ENCODE results near the gene KCP.

DNA sequence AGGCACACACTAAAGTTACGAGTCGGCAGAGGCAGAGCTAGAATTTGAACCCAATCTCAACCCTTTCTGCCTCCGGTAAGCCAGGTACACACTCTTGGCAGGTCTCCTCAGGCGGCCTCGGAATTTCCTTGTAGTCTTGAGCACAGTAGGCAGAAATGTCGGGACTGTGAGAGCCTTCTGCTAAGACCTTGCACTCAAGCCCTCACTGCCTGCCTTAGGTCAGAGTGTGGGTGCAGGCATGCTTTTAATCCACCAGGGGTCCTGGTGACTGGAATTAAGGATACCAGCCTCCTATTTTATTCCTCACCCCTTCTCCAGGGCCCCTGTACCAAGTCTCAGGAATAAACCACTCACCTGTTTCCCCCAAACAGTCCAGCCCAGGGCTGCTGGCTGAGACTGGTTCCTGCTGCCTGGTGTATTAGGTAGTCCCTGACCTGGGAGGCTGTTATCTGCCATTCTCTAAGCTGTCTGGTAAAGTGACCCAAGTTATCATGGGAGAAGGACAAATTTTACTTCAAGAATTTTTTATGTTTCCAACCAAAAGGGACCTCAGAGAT, 47.0 kb downstream of the KCP start:
- TF ChIP-seq, protein P1, sequence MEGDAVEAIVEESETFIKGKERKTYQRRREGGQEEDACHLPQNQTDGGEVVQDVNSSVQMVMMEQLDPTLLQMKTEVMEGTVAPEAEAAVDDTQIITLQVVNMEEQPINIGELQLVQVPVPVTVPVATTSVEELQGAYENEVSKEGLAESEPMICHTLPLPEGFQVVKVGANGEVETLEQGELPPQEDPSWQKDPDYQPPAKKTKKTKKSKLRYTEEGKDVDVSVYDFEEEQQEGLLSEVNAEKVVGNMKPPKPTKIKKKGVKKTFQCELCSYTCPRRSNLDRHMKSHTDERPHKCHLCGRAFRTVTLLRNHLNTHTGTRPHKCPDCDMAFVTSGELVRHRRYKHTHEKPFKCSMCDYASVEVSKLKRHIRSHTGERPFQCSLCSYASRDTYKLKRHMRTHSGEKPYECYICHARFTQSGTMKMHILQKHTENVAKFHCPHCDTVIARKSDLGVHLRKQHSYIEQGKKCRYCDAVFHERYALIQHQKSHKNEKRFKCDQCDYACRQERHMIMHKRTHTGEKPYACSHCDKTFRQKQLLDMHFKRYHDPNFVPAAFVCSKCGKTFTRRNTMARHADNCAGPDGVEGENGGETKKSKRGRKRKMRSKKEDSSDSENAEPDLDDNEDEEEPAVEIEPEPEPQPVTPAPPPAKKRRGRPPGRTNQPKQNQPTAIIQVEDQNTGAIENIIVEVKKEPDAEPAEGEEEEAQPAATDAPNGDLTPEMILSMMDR (IDR thresholded peaks at IDR 0.05): no peak
- no peak for TF ChIP-seq POLR2A (IDR thresholded peaks at IDR 0.05)

All from lower leg skin (tissue), 3 donors.